H1 (cell line): ENCODE results near the gene AVP. TPM values are rescaled to one million over a fixed set of nuclear protein-coding genes. Genes with fewer than 3 reads are reported as not detected.

Experiments used
- ASH2L ChIP-seq: fragments of 200-600, 300-600 bp; sonication (generic); IDR thresholded peaks from one replicate; pipeline ENCODE4 v1.7.1; 2017; ENCODE audit warnings: low read length
- EGR1 ChIP-seq: IDR thresholded peaks from 2 replicates; pipeline ENCODE4 v1.6.1; 2011; ENCODE audit warnings: low read depth, low read length, borderline replicate concordance
- EZH2 ChIP-seq: fragments of 200-600 bp; sonication (generic); IDR thresholded peaks from 2 replicates; pipeline ENCODE4 v1.7.1; 2012; ENCODE audit warnings: low read depth, mild to moderate bottlenecking, moderate library complexity, low read length, inconsistent platforms; ENCODE audit not compliant: severe bottlenecking
- HDAC2 ChIP-seq, 2 experiments: fragments of 300-600 bp in 1 of 2; sonication (generic) in 1 of 2; IDR thresholded peaks; 2 replicates each; pipeline ENCODE4 v1.6.1; 2011 to 2012; ENCODE audit warnings: low read depth in 2 of 2, low read length in 2 of 2, mild to moderate bottlenecking in 2 of 2, moderate library complexity in 2 of 2, borderline replicate concordance in 1 of 2, inconsistent platforms in 1 of 2
- HDAC6 ChIP-seq: IDR thresholded peaks from one replicate; pipeline ENCODE4 v1.7.1; 2012; ENCODE audit warnings: low read depth, mild to moderate bottlenecking, inconsistent platforms, low read length, moderate library complexity
- JUN ChIP-seq: IDR thresholded peaks from 2 replicates; pipeline ENCODE4 v1.6.1; 2011; ENCODE audit warnings: low read depth, mild to moderate bottlenecking, improper control_type of control experiment, low read length
- RNF2 ChIP-seq: fragments of 200-900, 300-1000 bp; sonication (generic); IDR thresholded peaks from 2 replicates; pipeline ENCODE4 v1.7.1; 2016; ENCODE audit warnings: borderline replicate concordance, low read depth, mild to moderate bottlenecking, antibody characterized with exemption, low read length; ENCODE audit not compliant: poor library complexity, severe bottlenecking; ENCODE audit errors: missing control alignments
- SIRT6 ChIP-seq: IDR thresholded peaks from one replicate; pipeline ENCODE4 v1.7.1; 2012; ENCODE audit warnings: low read length, inconsistent platforms
- polyA plus RNA-seq, 7 experiments: library from polyadenylated mRNA; depleted of rRNA in 3 of 7; stranded (reverse) in 5 of 7; unstranded in 2 of 7; fragments of >200 nt in 5 of 7; fragments of 200-250 nt in 2 of 7; gene quantifications; 1 replicate in 5 of 7; 2 replicates in 1 of 7; 4 replicates in 1 of 7; pipeline versions ENCODE4 v1.2.1 to v1.2.3, GENCODE V29; 2011 to 2013; ENCODE audit warnings: missing spikeins in 2 of 7, mixed read lengths in 2 of 7
- total RNA-seq: library from RNA; stranded (reverse); fragmentation: NEBNext Ultra II Directional; extraction: Animal tissue kit (Norgen Biotek cat#: 25700); gene quantifications from 2 replicates; pipeline ENCODE4 v1.2.1, GENCODE V29; 2021
- TF ChIP-seq, protein P1 (sequence below): fragments of 300-600 bp; sonication (generic); IDR thresholded peaks from 2 replicates; pipeline ENCODE4 v1.7.1; 2012; ENCODE audit warnings: low read length, moderate library complexity, mild to moderate bottlenecking, inconsistent platforms; ENCODE audit not compliant: insufficient replicate concordance

AVP gene
- total and polyA plus RNA-seq, 2 of the 8 experiments (the other 6 are each of a cell fraction or from before 2014, with no cell fraction given), result 0.18 TPM; not detected in 1

DNA sequence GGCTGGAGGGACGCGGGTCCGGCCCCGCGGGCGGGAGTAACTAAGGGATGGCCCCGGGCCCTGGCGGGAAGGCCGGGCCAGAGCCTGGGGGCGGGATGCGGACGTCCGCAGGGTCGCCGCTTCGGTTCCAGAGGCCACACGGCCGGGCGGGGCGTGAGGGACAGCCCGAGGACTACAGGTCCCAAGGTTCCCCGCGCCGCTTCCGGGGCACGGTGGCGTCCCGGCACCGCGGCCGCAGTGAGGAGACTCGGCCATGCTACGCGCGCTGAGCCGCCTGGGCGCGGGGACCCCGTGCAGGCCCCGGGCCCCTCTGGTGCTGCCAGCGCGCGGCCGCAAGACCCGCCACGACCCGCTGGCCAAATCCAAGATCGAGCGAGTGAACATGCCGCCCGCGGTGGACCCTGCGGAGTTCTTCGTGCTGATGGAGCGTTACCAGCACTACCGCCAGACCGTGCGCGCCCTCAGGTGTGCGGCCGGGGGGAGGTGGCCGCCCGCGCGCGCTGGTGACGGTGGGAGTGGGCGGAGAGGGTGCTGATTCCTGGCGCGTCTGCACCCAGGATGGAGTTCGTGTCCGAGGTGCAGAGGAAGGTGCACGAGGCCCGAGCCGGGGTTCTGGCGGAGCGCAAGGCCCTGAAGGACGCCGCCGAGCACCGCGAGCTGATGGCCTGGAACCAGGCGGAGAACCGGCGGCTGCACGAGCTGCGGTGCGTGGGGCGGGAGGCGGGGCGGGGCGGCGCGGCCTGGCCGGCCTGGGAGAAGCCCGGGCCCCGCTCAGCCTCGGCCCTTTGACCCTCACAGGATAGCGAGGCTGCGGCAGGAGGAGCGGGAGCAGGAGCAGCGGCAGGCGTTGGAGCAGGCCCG is 38.5 kb downstream of the AVP start, which contains the start of gene MRPS26 (continued):
- TF ChIP-seq, protein P1, sequence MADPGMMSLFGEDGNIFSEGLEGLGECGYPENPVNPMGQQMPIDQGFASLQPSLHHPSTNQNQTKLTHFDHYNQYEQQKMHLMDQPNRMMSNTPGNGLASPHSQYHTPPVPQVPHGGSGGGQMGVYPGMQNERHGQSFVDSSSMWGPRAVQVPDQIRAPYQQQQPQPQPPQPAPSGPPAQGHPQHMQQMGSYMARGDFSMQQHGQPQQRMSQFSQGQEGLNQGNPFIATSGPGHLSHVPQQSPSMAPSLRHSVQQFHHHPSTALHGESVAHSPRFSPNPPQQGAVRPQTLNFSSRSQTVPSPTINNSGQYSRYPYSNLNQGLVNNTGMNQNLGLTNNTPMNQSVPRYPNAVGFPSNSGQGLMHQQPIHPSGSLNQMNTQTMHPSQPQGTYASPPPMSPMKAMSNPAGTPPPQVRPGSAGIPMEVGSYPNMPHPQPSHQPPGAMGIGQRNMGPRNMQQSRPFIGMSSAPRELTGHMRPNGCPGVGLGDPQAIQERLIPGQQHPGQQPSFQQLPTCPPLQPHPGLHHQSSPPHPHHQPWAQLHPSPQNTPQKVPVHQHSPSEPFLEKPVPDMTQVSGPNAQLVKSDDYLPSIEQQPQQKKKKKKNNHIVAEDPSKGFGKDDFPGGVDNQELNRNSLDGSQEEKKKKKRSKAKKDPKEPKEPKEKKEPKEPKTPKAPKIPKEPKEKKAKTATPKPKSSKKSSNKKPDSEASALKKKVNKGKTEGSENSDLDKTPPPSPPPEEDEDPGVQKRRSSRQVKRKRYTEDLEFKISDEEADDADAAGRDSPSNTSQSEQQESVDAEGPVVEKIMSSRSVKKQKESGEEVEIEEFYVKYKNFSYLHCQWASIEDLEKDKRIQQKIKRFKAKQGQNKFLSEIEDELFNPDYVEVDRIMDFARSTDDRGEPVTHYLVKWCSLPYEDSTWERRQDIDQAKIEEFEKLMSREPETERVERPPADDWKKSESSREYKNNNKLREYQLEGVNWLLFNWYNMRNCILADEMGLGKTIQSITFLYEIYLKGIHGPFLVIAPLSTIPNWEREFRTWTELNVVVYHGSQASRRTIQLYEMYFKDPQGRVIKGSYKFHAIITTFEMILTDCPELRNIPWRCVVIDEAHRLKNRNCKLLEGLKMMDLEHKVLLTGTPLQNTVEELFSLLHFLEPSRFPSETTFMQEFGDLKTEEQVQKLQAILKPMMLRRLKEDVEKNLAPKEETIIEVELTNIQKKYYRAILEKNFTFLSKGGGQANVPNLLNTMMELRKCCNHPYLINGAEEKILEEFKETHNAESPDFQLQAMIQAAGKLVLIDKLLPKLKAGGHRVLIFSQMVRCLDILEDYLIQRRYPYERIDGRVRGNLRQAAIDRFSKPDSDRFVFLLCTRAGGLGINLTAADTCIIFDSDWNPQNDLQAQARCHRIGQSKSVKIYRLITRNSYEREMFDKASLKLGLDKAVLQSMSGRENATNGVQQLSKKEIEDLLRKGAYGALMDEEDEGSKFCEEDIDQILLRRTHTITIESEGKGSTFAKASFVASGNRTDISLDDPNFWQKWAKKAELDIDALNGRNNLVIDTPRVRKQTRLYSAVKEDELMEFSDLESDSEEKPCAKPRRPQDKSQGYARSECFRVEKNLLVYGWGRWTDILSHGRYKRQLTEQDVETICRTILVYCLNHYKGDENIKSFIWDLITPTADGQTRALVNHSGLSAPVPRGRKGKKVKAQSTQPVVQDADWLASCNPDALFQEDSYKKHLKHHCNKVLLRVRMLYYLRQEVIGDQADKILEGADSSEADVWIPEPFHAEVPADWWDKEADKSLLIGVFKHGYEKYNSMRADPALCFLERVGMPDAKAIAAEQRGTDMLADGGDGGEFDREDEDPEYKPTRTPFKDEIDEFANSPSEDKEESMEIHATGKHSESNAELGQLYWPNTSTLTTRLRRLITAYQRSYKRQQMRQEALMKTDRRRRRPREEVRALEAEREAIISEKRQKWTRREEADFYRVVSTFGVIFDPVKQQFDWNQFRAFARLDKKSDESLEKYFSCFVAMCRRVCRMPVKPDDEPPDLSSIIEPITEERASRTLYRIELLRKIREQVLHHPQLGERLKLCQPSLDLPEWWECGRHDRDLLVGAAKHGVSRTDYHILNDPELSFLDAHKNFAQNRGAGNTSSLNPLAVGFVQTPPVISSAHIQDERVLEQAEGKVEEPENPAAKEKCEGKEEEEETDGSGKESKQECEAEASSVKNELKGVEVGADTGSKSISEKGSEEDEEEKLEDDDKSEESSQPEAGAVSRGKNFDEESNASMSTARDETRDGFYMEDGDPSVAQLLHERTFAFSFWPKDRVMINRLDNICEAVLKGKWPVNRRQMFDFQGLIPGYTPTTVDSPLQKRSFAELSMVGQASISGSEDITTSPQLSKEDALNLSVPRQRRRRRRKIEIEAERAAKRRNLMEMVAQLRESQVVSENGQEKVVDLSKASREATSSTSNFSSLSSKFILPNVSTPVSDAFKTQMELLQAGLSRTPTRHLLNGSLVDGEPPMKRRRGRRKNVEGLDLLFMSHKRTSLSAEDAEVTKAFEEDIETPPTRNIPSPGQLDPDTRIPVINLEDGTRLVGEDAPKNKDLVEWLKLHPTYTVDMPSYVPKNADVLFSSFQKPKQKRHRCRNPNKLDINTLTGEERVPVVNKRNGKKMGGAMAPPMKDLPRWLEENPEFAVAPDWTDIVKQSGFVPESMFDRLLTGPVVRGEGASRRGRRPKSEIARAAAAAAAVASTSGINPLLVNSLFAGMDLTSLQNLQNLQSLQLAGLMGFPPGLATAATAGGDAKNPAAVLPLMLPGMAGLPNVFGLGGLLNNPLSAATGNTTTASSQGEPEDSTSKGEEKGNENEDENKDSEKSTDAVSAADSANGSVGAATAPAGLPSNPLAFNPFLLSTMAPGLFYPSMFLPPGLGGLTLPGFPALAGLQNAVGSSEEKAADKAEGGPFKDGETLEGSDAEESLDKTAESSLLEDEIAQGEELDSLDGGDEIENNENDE, result no peak
- TF ChIP-seq SIRT6, result no peak
- TF ChIP-seq EZH2, result no peak
- TF ChIP-seq ASH2L, result peak; percentile 43
- TF ChIP-seq JUN, result no peak
- peak in 1 of 2 experiments; percentile 6; a peak in 1 of 4 replicates for TF ChIP-seq HDAC2 (IDR thresholded peaks at IDR 0.05; ENCODE audit: borderline replicate concordance in 1 of 2, low read depth in 2 of 2, low read length in 2 of 2)
- TF ChIP-seq RNF2, result no peak
- TF ChIP-seq EGR1, result no peak
- no peak for TF ChIP-seq HDAC6
